Endothelial cell of umbilical vein (primary cell): ENCODE measurements around the gene MAPRE2. TPM values are rescaled to one million over a fixed set of nuclear protein-coding genes. Genes with fewer than 3 reads are reported as not detected.

Source experiments
- BruUV-seq: library from RNA; stranded (reverse); fragments of 400-500 nt; replicated peaks from 2 replicates; lab custom pipeline; 2021; lab: Mats Ljungman, UMichigan
- CTCF ChIA-PET: fragments of 300-600, 350-600 bp; sonication (Branson Sonifier 250); formaldehyde crosslinking; loops from one replicate; lab custom pipeline; 2021; ENCODE audit warnings: antibody characterized with exemption, inconsistent platforms; lab: Charles Lee
- POLR2A ChIA-PET: fragments of 300-600, 350-600 bp; sonication (Branson Sonifier 250); formaldehyde crosslinking; loops from one replicate; lab custom pipeline; 2021; ENCODE audit warnings: antibody characterized with exemption, inconsistent platforms; lab: Charles Lee
- DNase-seq: peaks from one replicate; pipeline ENCODE4 v3.0.0-alpha.2; 2011; ENCODE audit warnings: low read depth, low spot score
- FAIRE-seq: peaks from 2 replicates; lab custom pipeline; 2011; peaks lifted over from hg19 to GRCh38; lab: Jason Lieb, UNC
- H2AFZ ChIP-seq: 2 replicates; pipeline ENCODE4 v1.6.0; 2012; ENCODE audit warnings: low read depth, low read length, control low read depth, inconsistent platforms
- H3K27ac ChIP-seq: 2 replicates; pipeline ENCODE4 v1.5.1; 2011; ENCODE audit warnings: low read depth, mild to moderate bottlenecking, control low read depth, low read length, moderate library complexity; ENCODE audit not compliant: insufficient read depth
- H3K27me3 ChIP-seq, 2 experiments: 2 replicates each; pipeline versions ENCODE4 v1.6.0 to v1.6.1; 2011; ENCODE audit warnings: low read length in 2 of 2, mixed read lengths in 1 of 2; ENCODE audit not compliant: control insufficient read depth in 2 of 2, insufficient read depth in 2 of 2
- H3K36me3 ChIP-seq, 2 experiments: 2 replicates in 1 of 2; 3 replicates in 1 of 2; pipeline ENCODE4 v1.5.1; 2011; ENCODE audit warnings: low read length in 2 of 2, mild to moderate bottlenecking in 1 of 2, moderate library complexity in 1 of 2; ENCODE audit not compliant: control insufficient read depth in 2 of 2, insufficient read depth in 2 of 2; ENCODE audit errors: extremely low read depth in 1 of 2
- H3K4me1 ChIP-seq: 3 replicates; pipeline ENCODE4 v1.5.1; 2011; ENCODE audit warnings: mild to moderate bottlenecking, low read length; ENCODE audit not compliant: control insufficient read depth, insufficient read depth; ENCODE audit errors: extremely low read depth
- H3K4me2 ChIP-seq: 2 replicates; pipeline ENCODE4 v1.6.1; 2011; ENCODE audit warnings: low read length, control low read depth, mixed read lengths; ENCODE audit not compliant: insufficient read depth
- H3K4me3 ChIP-seq, 3 experiments: fragments of 200-600 bp in 1 of 3; sonication (generic), shearing (Covaris generic) in 1 of 3; replicated peaks in 1 of 3; 2 replicates each; pipeline ENCODE4 v1.5.1; 2011 to 2016; ENCODE audit warnings: control low read depth in 3 of 3, low read length in 3 of 3, mild to moderate bottlenecking in 2 of 3, inconsistent platforms in 1 of 3, low read depth in 1 of 3, moderate library complexity in 1 of 3; ENCODE audit not compliant: insufficient read depth in 1 of 3
- H3K79me2 ChIP-seq: 2 replicates; pipeline ENCODE4 v1.6.0; 2012; ENCODE audit warnings: low read length, inconsistent platforms; ENCODE audit not compliant: control insufficient read depth, insufficient read depth
- H3K9ac ChIP-seq: replicated peaks from 2 replicates; pipeline ENCODE3; 2011; ENCODE audit warnings: low read length, control low read depth; ENCODE audit not compliant: insufficient read depth; ENCODE audit errors: extremely low read depth
- H3K9me1 ChIP-seq: replicated peaks from 3 replicates; pipeline ENCODE4 v1.6.0; 2011; ENCODE audit warnings: mild to moderate bottlenecking, low read length; ENCODE audit not compliant: control insufficient read depth, insufficient read depth; ENCODE audit errors: extremely low read depth
- H3K9me3 ChIP-seq: replicated peaks from 2 replicates; pipeline ENCODE4 v1.5.1; 2012; ENCODE audit warnings: low read length, inconsistent platforms; ENCODE audit not compliant: control insufficient read depth, insufficient read depth
- H4K20me1 ChIP-seq: replicated peaks from 2 replicates; pipeline ENCODE3; 2011; ENCODE audit warnings: mild to moderate bottlenecking, low read length; ENCODE audit not compliant: control insufficient read depth, insufficient read depth; ENCODE audit errors: extremely low read depth
- CTCF ChIP-seq, 2 donors: IDR thresholded peaks; 1 replicate in 1 of 2; 2 replicates in 1 of 2; pipeline ENCODE4 v1.5.1; 2011; ENCODE audit warnings: low read length in 2 of 2, mild to moderate bottlenecking in 2 of 2, moderate library complexity in 2 of 2, control low read depth in 1 of 2, inconsistent platforms in 1 of 2, low read depth in 1 of 2; ENCODE audit not compliant: insufficient read depth in 1 of 2; ENCODE audit errors: extremely low read depth in 1 of 2
- EZH2 ChIP-seq: IDR thresholded peaks from 2 replicates; pipeline ENCODE4 v1.6.1; 2012; ENCODE audit warnings: borderline replicate concordance, low read depth, mild to moderate bottlenecking, moderate library complexity, low read length, inconsistent platforms; ENCODE audit not compliant: severe bottlenecking
- FOS ChIP-seq: IDR thresholded peaks from 2 replicates; pipeline ENCODE4 v1.6.1; 2011; ENCODE audit warnings: mild to moderate bottlenecking, low read length, moderate library complexity, borderline replicate concordance; ENCODE audit not compliant: insufficient read depth
- GATA2 ChIP-seq: IDR thresholded peaks from 2 replicates; pipeline ENCODE4 v1.7.0; 2011; ENCODE audit warnings: low read depth, mild to moderate bottlenecking, moderate library complexity, mixed read lengths, low read length; ENCODE audit not compliant: insufficient read length, insufficient read depth
- JUN ChIP-seq: IDR thresholded peaks from 2 replicates; pipeline ENCODE4 v1.6.1; 2011; ENCODE audit warnings: borderline replicate concordance, low read depth; ENCODE audit not compliant: insufficient read length, insufficient read depth
- MAX ChIP-seq: IDR thresholded peaks from 2 replicates; pipeline ENCODE4 v1.6.1; 2011; ENCODE audit not compliant: insufficient read depth, insufficient read length
- MYC ChIP-seq: IDR thresholded peaks from one replicate; pipeline ENCODE4 v1.6.1; 2011; ENCODE audit warnings: mild to moderate bottlenecking, low read depth, low read length
- POLR2A ChIP-seq: IDR thresholded peaks from 2 replicates; pipeline ENCODE4 v1.6.1; 2012; ENCODE audit warnings: low read depth, mild to moderate bottlenecking, control low read depth, low read length
- POLR2AphosphoS5 ChIP-seq: IDR thresholded peaks from 2 replicates; pipeline ENCODE4 v1.6.1; 2012; ENCODE audit warnings: low read depth, mild to moderate bottlenecking, control low read depth, low read length, moderate library complexity; ENCODE audit not compliant: insufficient read depth
- dilution Hi-C: fragments of 300-500 bp; cut with MboI; formaldehyde crosslinking; loops from one replicate; pipeline ENCODE4 v1.15.0; 2019; ENCODE audit warnings: low sequenced_read_pairs; ENCODE audit not compliant: extremely low pct_ligation_motif_present
- intact Hi-C: fragments of 100-400 bp; cut with micrococcal nuclease; formaldehyde crosslinking; loops from one replicate; pipeline ENCODE4 v1.10.0; 2022
- polyA plus RNA-seq, 4 experiments: library from polyadenylated mRNA; depleted of rRNA in 3 of 4; stranded (reverse) in 3 of 4; unstranded in 1 of 4; fragments of >200 nt; gene quantifications; 2 replicates each; pipeline versions ENCODE4 v1.2.1 to v1.2.3, GENCODE V29; 2011 to 2012; ENCODE audit warnings: missing spikeins in 1 of 4
- total RNA-seq: library from RNA; stranded (reverse); gene quantifications from 2 replicates; pipeline ENCODE4 v1.2.3, GENCODE V29; 2021

The MAPRE2 gene
- total and polyA plus RNA-seq, 2 donors (not counting 3 experiments of a cell fraction or from before 2014, with no cell fraction given), result 117 to 148 TPM

DNA sequence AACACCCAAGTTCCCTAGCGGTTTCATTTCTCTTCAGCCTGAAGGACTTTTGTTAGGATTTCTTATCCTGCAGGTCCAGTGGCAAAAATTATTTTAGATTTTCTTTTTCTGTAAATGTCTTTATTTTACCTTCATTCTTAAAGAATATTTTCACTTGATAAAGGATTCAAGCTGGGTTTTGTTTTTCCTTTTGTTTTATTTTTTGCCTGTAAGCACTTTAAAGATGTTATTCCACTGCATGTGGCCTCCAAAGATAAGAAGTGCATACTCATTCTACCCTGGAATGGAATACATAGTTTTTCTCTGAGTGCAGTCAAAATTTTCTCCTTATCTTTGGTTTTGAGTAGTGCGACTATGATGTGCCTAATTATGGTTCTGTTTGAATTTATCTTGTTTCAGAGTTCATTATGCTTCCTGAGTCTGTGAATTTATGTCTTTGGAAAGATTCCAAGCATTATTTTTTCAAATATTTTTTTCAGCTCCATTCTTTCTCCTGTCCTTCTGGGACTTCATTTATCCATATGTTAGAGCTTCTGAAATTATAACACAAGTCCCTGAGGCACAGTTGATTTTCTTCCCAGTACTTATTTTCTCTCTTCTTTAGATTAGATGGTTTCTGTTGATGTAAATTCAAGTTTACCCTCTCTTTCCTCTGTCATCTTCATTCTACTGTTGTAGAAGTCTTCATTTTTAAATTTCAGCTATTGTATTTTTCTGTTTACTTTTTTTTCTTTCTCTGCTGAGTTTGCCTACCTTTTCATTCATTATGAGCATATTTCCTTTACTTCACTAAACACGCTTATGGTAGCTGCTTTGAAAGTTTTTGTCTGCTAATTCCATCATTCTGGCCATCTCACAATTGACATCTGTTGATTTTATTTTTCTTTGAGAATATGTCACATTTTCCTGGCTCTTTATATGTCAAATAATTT, 69.6 kb downstream of the MAPRE2 start:
- DNase-seq (peak; percentile 86), FAIRE-seq (no peak)
- ChIA-PET POLR2A (interaction anchor here (1.1 kb wide), 1 partner anchor 43 kb away, joined by 3 read pairs; no protein-coding TSS in a partner anchor), CTCF (interaction anchor here (0.6 to 1.7 kb wide), 7 partner anchors 8 to 244 kb away, joined by 3 to 4 read pairs (median 3); no protein-coding TSS in a partner anchor)
- peaks cover 4% of the 10 kb centered on the region for H4K20me1 ChIP-seq
- intact Hi-C loops, result loop anchor here (1.0 to 2.0 kb wide), 2 partner anchors 34 to 69 kb away; no protein-coding TSS in a partner anchor
- H3K36me3 ChIP-seq, result no peaks in the 10 kb centered on the region
- dilution Hi-C loops, result no loop called here
- no peak overlapping the region for H3K4me3 ChIP-seq
- TF ChIP-seq FOS (no peak), POLR2A (no peak), GATA2 (no peak), POLR2AphosphoS5 (no peak), CTCF (IDR thresholded peaks at IDR 0.05; ENCODE audit: extremely low read depth in 1 of 2, insufficient read depth in 1 of 2, low read depth in 1 of 2, low read length in 2 of 2) (no peak), JUN (no peak), MYC (no peak), MAX (no peak), EZH2 (no peak)
- peaks cover 51% of the 10 kb centered on the region for H3K79me2 ChIP-seq
- no peak overlapping the region for H3K27ac ChIP-seq
- H2AFZ ChIP-seq, result no peak overlapping the region
- peaks cover 11% of the 10 kb centered on the region for H3K4me1 ChIP-seq
- H3K9ac ChIP-seq, result no peak overlapping the region
- no TSS peak for BruUV-seq
- no peaks in the 10 kb centered on the region for H3K9me1 ChIP-seq
- peak overlapping the region; percentile 13 for H3K4me2 ChIP-seq
- no peaks in the 10 kb centered on the region for H3K9me3 ChIP-seq
- no peaks in the 10 kb centered on the region for H3K27me3 ChIP-seq
